Adrenal gland (tissue), 5 donors: ENCODE results near the gene CCDC33.
"Not testable (repeated sequence)": the region's sequence is repeated elsewhere in the genome, so short reads cannot be mapped to it uniquely, and the experiment has no call there.

Source experiments
- POLR2A ChIP-seq, 2 donors: fragments of 450-650 bp; IDR thresholded peaks; one replicate each; pipeline ENCODE4 v1.6.1; 2017; ENCODE audit warnings: antibody characterized with exemption in 2 of 2, mild to moderate bottlenecking in 2 of 2, moderate library complexity in 1 of 2
- TF ChIP-seq, protein P1 (sequence below), 6 experiments: fragments of 450-650 bp in 4 of 6; fragments of 200-600 bp in 2 of 6; sonication (generic) in 1 of 6; IDR thresholded peaks; 1 replicate in 5 of 6; 2 replicates in 1 of 6; pipeline versions ENCODE4 v1.5.1 to v1.8.0; 2016 to 2021; ENCODE audit warnings: antibody characterized with exemption in 6 of 6, mild to moderate bottlenecking in 2 of 6, moderate library complexity in 1 of 6
- donor health status: DM: no; HTN: no; CAD: no.

GRCh38 chr15:74359376-74359775 lies 123.2 kb downstream of the CCDC33 start:
- TF ChIP-seq, protein P1, sequence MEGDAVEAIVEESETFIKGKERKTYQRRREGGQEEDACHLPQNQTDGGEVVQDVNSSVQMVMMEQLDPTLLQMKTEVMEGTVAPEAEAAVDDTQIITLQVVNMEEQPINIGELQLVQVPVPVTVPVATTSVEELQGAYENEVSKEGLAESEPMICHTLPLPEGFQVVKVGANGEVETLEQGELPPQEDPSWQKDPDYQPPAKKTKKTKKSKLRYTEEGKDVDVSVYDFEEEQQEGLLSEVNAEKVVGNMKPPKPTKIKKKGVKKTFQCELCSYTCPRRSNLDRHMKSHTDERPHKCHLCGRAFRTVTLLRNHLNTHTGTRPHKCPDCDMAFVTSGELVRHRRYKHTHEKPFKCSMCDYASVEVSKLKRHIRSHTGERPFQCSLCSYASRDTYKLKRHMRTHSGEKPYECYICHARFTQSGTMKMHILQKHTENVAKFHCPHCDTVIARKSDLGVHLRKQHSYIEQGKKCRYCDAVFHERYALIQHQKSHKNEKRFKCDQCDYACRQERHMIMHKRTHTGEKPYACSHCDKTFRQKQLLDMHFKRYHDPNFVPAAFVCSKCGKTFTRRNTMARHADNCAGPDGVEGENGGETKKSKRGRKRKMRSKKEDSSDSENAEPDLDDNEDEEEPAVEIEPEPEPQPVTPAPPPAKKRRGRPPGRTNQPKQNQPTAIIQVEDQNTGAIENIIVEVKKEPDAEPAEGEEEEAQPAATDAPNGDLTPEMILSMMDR (IDR thresholded peaks at IDR 0.05): not testable (repeated sequence)
- not testable (repeated sequence) for TF ChIP-seq POLR2A (IDR thresholded peaks at IDR 0.05)
